NB4 (cell line): Measurements from ENCODE around the gene PPFIBP2.

Experiments used
- DNase-seq: peaks from one replicate; pipeline ENCODE4 v3.0.0; 2010; ENCODE audit warnings: low read depth
- H3K4me3 ChIP-seq: one replicate; pipeline ENCODE4 v1.5.1; 2011; ENCODE audit warnings: mild to moderate bottlenecking, low read depth, low read length, moderate library complexity
- MYC ChIP-seq: IDR thresholded peaks from 2 replicates; pipeline ENCODE4 v1.6.1; 2011; ENCODE audit warnings: low read depth, low read length
- POLR2A ChIP-seq: IDR thresholded peaks from 2 replicates; pipeline ENCODE4 v1.6.1; 2011; ENCODE audit warnings: mild to moderate bottlenecking; ENCODE audit not compliant: insufficient read length; ENCODE audit errors: extremely low read depth
- TF ChIP-seq, protein P1 (sequence below): IDR thresholded peaks from 2 replicates; pipeline ENCODE4 v1.6.1; 2011; ENCODE audit warnings: low read depth, low read length
- TF ChIP-seq, protein P2 (sequence below): IDR thresholded peaks from one replicate; pipeline ENCODE4 v1.5.1; 2012; ENCODE audit warnings: low read depth, low read length

PPFIBP2 gene

DNA sequence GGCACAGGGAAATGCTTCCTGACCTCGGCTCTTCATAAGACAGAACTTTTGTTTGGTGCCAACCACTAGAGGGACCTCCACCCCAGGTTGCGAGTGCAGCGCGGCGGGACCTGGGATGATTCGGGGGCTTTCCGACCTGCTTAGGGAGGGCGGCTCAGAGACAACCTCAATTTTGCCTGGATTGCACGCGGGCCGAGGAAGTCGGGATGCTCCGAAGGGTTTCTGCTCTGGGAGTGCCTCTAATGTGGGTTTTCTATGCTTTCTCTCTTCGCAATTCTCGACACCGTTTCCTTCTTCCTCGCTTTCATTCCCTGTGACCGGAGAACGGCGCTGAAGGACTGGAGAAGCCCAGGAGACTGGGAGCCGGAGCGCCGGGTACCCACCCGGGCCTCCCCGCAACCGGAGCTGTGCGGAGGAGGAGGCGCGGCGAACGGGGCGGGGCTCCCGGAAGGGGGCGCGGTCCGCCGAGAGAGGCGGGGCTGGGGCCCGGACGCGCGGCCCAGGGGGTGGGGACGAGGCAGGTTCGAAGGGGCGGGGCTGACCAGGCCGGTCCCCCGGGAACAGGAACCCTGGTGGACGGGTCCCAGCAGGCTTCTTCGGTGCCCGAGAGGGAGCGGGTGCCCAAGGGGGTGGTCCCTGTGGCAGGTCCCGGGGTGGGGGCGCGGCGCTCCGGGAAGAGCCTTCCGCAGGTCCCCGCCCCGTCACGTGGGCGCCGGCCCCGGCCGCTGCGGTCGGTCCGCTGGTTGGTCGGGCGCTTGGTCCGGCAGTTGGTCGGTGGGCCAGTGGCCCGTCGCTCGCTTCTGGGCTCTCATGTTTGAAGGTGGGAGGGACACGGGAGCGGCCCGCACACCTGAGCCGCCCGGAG, at the start of gene PPFIBP2:
PPFIBP2 (plus strand) TSS at position 766 of the 865 bp plus-strand sequence. CDS start 35,477 bp downstream, outside the sequence.
- peak within 1 kb of the TSS; percentile 79 for H3K4me3 ChIP-seq
- DNase-seq: peak; percentile 90
- TF ChIP-seq, protein P1, sequence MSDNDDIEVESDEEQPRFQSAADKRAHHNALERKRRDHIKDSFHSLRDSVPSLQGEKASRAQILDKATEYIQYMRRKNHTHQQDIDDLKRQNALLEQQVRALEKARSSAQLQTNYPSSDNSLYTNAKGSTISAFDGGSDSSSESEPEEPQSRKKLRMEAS: peak; percentile 70
- TF ChIP-seq MYC: peak; percentile 50
- peak; percentile 74 for TF ChIP-seq POLR2A
- TF ChIP-seq, protein P2, sequence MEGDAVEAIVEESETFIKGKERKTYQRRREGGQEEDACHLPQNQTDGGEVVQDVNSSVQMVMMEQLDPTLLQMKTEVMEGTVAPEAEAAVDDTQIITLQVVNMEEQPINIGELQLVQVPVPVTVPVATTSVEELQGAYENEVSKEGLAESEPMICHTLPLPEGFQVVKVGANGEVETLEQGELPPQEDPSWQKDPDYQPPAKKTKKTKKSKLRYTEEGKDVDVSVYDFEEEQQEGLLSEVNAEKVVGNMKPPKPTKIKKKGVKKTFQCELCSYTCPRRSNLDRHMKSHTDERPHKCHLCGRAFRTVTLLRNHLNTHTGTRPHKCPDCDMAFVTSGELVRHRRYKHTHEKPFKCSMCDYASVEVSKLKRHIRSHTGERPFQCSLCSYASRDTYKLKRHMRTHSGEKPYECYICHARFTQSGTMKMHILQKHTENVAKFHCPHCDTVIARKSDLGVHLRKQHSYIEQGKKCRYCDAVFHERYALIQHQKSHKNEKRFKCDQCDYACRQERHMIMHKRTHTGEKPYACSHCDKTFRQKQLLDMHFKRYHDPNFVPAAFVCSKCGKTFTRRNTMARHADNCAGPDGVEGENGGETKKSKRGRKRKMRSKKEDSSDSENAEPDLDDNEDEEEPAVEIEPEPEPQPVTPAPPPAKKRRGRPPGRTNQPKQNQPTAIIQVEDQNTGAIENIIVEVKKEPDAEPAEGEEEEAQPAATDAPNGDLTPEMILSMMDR: peak; percentile 56

DNA sequence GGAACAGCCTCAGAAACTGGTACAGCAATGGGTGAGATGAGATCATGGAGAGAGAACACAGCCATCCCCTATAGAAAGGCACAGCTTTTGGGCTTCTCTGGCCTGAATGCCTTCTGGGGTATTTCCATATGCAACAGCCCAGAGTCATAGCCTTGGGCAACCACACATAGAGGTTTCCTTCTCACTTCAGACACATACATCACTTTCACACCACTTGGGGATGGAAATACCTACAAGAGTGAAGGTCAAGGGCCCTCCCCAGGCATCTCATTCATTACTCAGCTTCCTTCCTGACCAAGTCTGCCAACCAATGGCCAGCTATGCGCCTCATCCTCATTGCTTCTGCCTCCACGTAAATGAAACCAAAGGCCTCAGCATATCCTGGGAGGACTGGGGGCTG, 46.1 kb upstream of the PPFIBP2 start:
- no peak overlapping the region for H3K4me3 ChIP-seq
- DNase-seq: no peak
- no peak for TF ChIP-seq MYC
- no peak for TF ChIP-seq POLR2A
- TF ChIP-seq, protein P2: no peak
- TF ChIP-seq, protein P1: no peak

DNA sequence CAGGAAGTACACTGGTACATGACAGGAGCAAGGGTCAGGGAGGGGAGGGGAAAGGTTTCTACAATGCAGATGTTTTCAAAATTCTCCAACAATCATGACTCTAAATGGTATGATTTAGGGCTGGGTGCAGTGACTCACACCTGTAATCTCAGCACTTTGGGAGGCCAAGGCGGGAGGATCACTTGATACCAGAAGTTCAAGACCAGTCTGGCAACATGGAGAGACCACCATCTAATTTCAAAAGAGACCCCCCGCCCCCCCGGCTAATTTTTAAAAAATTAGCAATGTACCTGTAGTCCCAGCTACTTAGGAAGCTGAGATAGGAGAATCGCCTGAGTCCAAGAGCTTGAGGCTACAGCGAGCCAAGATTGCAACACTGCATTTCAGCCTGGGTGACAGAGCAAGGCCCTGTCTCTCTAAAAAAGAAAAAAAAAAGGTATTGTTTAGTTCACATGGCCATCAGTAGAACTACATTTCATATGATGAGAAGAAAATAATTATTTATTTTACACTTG, 44.4 kb upstream of the PPFIBP2 start:
- no peak for DNase-seq
- no peak overlapping the region for H3K4me3 ChIP-seq
- no peak for TF ChIP-seq MYC
- TF ChIP-seq, protein P2: no peak
- TF ChIP-seq, protein P1: no peak

DNA sequence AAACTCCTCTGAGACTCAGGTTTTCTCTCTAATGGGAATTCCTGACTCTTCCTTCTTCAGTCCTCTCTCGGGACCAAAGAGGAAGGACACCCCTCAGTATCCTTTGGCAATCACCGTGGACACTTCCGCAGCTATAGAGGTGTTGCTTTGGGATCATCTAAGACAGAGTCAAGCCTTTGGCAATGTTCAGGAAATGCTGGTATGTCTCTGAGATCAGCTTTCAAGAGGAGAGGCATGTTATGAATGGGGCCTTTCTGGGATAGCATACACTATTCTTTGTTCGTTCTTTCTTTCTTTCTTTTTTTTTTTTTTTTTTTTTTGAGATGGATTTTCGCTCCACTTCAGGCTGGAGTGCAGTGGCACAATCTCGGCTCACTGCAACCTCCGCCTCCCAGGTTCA, 42.7 kb upstream of the PPFIBP2 start:
- no peak overlapping the region for H3K4me3 ChIP-seq
- no peak for DNase-seq
- no peak for TF ChIP-seq MYC
- TF ChIP-seq POLR2A: no peak
- TF ChIP-seq, protein P2: no peak
- TF ChIP-seq, protein P1: no peak

DNA sequence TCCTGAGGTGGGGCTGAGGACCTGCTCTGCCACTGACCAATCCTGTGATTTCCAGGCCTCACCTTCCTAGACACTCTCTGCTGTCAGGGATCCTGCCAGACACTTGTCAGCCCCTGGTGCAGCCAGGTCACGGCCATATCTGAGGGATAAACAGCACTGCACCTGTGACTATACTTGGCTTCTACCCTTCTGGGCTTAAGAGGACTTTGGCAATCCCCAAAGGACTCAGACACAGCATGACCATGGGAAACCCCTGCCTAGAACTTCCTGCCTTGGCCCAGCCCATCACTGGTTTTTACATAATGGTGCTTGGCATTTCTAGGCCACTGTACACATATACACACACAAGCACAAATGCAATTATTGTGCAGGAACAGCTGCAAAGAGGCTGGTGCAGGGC, 40.1 kb upstream of the PPFIBP2 start:
- peak; percentile 53 for DNase-seq
- TF ChIP-seq, protein P2: no peak
- TF ChIP-seq, protein P1: peak; percentile 28; the same call in 1 of the 2 replicates
- TF ChIP-seq MYC (no peak), POLR2A (no peak)
- no peak overlapping the region for H3K4me3 ChIP-seq
